ENCODE measurements around the gene MMP25. TPM values are rescaled to one million over a fixed set of nuclear protein-coding genes. Genes with fewer than 3 reads are reported as not detected.
"Not testable (repeated sequence)": the region's sequence is repeated elsewhere in the genome, so short reads cannot be mapped to it uniquely, and the experiment has no call there.

Gene MMP25
- total RNA-seq, 1 donor from 2014 or later: 0.13 TPM

- no peak for DNase-seq (ENCODE audit: low read depth, low spot score)
Measured at GRCh38 chr16:3029491-3030221, 16.7 kb upstream of the MMP25 start.

GRCh38 chr16:3030222-3031212 lies 15.8 kb upstream of the MMP25 start:
- DNase-seq (ENCODE audit: low read depth, low spot score): no peak

GRCh38 chr16:3032624-3033023 lies 13.7 kb upstream of the MMP25 start:
- no peak for DNase-seq (ENCODE audit: low read depth, low spot score)

- DNase-seq (ENCODE audit: low read depth, low spot score): no peak
Measured at GRCh38 chr16:3035289-3035971, 10.9 kb upstream of the MMP25 start.

GRCh38 chr16:3035972-3036725 lies 10.2 kb upstream of the MMP25 start:
- no peak for DNase-seq (ENCODE audit: low read depth, low spot score)

- DNase-seq (ENCODE audit: low read depth, low spot score): no peak
Measured at GRCh38 chr16:3036726-3037315, 9.5 kb upstream of the MMP25 start, which contains the start of gene BICDL2. Gene BICDL2, minus strand, starts transcription at chr16:3036944. Its CDS starts 1,448 bp downstream, at chr16:3035496.

- DNase-seq (ENCODE audit: low read depth, low spot score): no peak
Measured at GRCh38 chr16:3038256-3038655, 8.1 kb upstream of the MMP25 start.

GRCh38 chr16:3038896-3039295 lies 7.5 kb upstream of the MMP25 start:
- DNase-seq (ENCODE audit: low read depth, low spot score): no peak

GRCh38 chr16:3042376-3042775 lies 4.0 kb upstream of the MMP25 start:
- DNase-seq (ENCODE audit: low read depth, low spot score): no peak

GRCh38 chr16:3044708-3045107 lies 1.7 kb upstream of the MMP25 start:
- no peak for DNase-seq (ENCODE audit: low read depth, low spot score)

- DNase-seq (ENCODE audit: low read depth, low spot score): no peak
Measured at GRCh38 chr16:3046641-3047386, 453 bp downstream of the MMP25 start.

- DNase-seq (ENCODE audit: low read depth, low spot score): no peak
Measured at GRCh38 chr16:3047387-3047720, 993 bp downstream of the MMP25 start.

- no peak for DNase-seq (ENCODE audit: low read depth, low spot score)
Measured at GRCh38 chr16:3049921-3050481, 3.6 kb downstream of the MMP25 start.

GRCh38 chr16:3050487-3050886 lies 4.1 kb downstream of the MMP25 start:
- no peak for DNase-seq (ENCODE audit: low read depth, low spot score)

GRCh38 chr16:3051009-3051408 lies 4.6 kb downstream of the MMP25 start:
- no peak for DNase-seq (ENCODE audit: low read depth, low spot score)

- DNase-seq (ENCODE audit: low read depth, low spot score): no peak
Measured at GRCh38 chr16:3051494-3051893, 5.1 kb downstream of the MMP25 start.

GRCh38 chr16:3052571-3053329 lies 6.4 kb downstream of the MMP25 start:
- not testable (repeated sequence) for DNase-seq (ENCODE audit: low read depth, low spot score)

- not testable (repeated sequence) for DNase-seq (ENCODE audit: low read depth, low spot score)
Measured at GRCh38 chr16:3053330-3053710, 7.0 kb downstream of the MMP25 start.
